ENCODE measurements around the gene KRTAP10-3. TPM values are rescaled to one million over a fixed set of nuclear protein-coding genes. Genes with fewer than 3 reads are reported as not detected.
"Not testable (repeated sequence)": the region's sequence is repeated elsewhere in the genome, so short reads cannot be mapped to it uniquely, and the experiment has no call there.

The KRTAP10-3 gene
- total and polyA plus RNA-seq, 9 of the 15 experiments (the other 6 are each of a cell fraction or from before 2014, with no cell fraction given) = not detected

DNA sequence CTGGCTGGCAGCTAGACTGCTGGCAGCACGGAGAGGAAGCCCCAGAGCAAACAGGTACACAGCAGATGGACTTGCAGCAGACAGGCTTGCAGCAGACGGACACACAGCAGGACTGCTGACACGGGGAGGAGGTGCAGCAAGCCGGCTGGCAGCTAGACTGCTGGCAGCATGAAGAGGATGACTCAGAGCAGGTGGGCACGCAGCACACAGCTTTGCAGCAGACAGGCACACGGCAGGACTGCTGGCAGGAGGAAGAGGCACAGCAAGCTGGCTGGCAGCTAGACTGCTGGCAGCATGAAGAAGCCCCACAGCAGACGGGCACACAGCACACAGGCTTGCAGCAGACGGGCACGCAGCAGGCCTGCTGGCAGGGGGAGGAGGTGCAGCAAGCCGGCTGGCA, 7.8 kb downstream of the KRTAP10-3 start (continued):
- TF ChIP-seq, protein P1, sequence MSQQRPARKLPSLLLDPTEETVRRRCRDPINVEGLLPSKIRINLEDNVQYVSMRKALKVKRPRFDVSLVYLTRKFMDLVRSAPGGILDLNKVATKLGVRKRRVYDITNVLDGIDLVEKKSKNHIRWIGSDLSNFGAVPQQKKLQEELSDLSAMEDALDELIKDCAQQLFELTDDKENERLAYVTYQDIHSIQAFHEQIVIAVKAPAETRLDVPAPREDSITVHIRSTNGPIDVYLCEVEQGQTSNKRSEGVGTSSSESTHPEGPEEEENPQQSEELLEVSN (IDR thresholded peaks at IDR 0.05; ENCODE audit: borderline replicate concordance in 1 of 2, extremely low read depth in 1 of 2, insufficient read depth in 1 of 2, insufficient read length in 1 of 2, low read depth in 1 of 2, low read length in 1 of 2, poor library complexity in 1 of 2, severe bottlenecking in 1 of 2) = no peak

DNA sequence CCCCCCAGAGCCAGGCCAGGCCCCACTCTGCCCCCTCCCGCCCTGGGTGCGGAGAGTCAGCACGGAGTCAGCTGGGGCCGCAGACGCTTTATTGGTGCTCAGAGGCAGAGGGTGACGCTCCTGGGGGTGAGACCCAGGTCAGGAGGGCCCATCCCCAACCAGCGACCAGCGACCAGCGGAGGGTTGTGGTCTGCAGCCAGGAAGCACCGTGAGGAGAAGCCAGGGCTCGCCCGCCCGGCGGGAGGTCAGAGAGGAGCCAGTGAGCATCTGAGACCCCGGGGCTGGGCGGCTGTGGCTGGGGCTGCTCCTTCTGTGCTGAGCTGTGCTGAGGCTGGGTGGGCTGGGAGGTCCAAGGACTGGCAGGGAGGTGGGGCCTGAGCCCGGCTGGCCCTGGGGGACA, 8.3 kb downstream of the KRTAP10-3 start:
- DNase-seq (ENCODE audit: extremely low read depth in 1 of 4, low spot score in 3 of 4); H3K9me3 ChIP-seq (replicated peaks; ENCODE audit: control insufficient read depth, insufficient read depth, low read depth, low read length); H3K9ac ChIP-seq (ENCODE audit: insufficient read depth in 1 of 2, low read depth in 2 of 2, low read length in 2 of 2); H4K20me1 ChIP-seq (replicated peaks; ENCODE audit: control insufficient read depth, insufficient read depth, low read length); H3K4me2 ChIP-seq (ENCODE audit: insufficient read depth, low read length); H3K79me2 ChIP-seq (ENCODE audit: control insufficient read depth, insufficient read depth, low read length); H3K9me1 ChIP-seq (ENCODE audit: control insufficient read depth, insufficient read depth, low read length); H3K27ac ChIP-seq (ENCODE audit: extremely low read depth, low read depth, low read length); H3K4me1 ChIP-seq (replicated peaks in 1 of 2; ENCODE audit: control insufficient read depth in 2 of 2, insufficient read depth in 2 of 2, low read length in 2 of 2); BruUV-seq (replicated peaks); H2AFZ ChIP-seq (ENCODE audit: low read depth, low read length); CTCF ChIA-PET (ENCODE audit: low intra/inter-chr PET ratio); FAIRE-seq; in situ Hi-C loops (cut with MboI); intact Hi-C loops (cut with micrococcal nuclease); H3K36me3 ChIP-seq (ENCODE audit: control insufficient read depth, insufficient read depth, low read length); ATAC-seq; H3K4me3 ChIP-seq: not testable (repeated sequence)
- POLR2A ChIA-PET = interaction anchor here (1.1 kb wide), 1 partner anchor 11 kb away, joined by 3 read pairs; no protein-coding TSS in a partner anchor
- WGBS (ENCODE audit: insufficient coverage, low coverage, missing lambda C conversion rate) = 0% methylated on average over 15 of the region's 17 CpGs
- peaks cover 28 to 49% of the 10 kb centered on the region in 2 experiments; a peak in 4 of 5 replicates for H3K27me3 ChIP-seq (ENCODE audit: control insufficient read depth in 2 of 2, insufficient read depth in 2 of 2, low read length in 2 of 2)
